H7 (cell line): ENCODE measurements around the gene APRT. TPM values are rescaled to one million over a fixed set of nuclear protein-coding genes. Genes with fewer than 3 reads are reported as not detected.

Source experiments
- DNase-seq: peaks from one replicate; pipeline ENCODE4 v3.0.0; 2012
- H3K27me3 ChIP-seq: 2 replicates; pipeline ENCODE4 v1.6.0; 2011; ENCODE audit warnings: mild to moderate bottlenecking, low read length; ENCODE audit not compliant: control insufficient read depth, insufficient read depth
- H3K36me3 ChIP-seq: replicated peaks from 2 replicates; pipeline ENCODE4 v1.5.1; 2011; ENCODE audit warnings: low read length; ENCODE audit not compliant: control insufficient read depth, insufficient read depth
- H3K4me3 ChIP-seq: 2 replicates; pipeline ENCODE4 v1.5.1; 2011; ENCODE audit warnings: low read depth, mild to moderate bottlenecking, control low read depth, low read length, moderate library complexity; ENCODE audit not compliant: insufficient read depth
- total RNA-seq: library from RNA; depleted of rRNA; stranded (reverse); fragments of >200 nt; shearing (Covaris generic); gene quantifications from 2 replicates; pipeline ENCODE4 v1.2.3, GENCODE V29; 2014

Gene APRT
- total RNA-seq, 1 experiment from 2014 or later: 633 TPM

DNA sequence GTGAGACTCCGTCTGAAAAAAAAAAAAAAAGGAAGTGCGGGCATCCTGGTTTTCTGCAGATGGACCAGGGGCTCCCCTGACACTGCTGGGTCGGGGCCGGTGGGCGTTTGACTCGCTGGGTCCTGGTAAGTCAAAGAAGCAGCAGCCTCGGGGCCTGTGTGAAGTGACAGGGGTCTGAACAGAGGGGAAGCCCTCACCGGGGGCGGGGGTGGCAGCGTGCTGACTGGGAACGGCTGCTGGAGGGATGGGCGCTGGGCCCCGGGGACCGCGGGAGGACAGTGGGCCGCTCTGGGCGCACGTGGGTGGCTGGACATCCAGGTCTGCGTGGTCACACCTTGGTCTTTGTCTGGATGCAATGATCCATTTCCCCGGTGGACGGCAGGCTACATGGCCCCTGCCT is 36.8 kb upstream of the APRT start:
- Histone ChIP-seq H3K4me3 (no peak overlapping the region), H3K27me3 (no peaks in the 10 kb centered on the region), H3K36me3 (no peaks in the 10 kb centered on the region)
- no peak for DNase-seq

DNA sequence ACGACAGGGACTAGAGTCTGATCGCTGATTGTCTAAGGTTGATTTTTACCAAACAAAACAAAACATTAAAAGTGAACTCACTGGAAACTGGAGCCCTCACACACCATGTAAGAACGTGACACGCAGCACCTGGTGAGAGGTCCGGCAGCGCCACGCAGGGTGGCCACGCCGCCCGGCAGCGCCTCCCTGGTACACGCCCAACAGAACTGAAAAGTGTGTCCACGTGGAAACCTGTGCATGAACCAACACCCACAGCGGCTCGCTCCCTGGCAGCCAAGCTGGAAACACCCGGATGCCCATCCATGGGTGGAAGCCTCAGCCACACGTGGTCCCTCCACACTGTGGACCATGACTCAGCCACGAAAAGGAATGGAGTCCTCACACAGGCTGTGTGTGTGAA is 35.9 kb upstream of the APRT start:
- Histone ChIP-seq H3K36me3 (no peaks in the 10 kb centered on the region), H3K4me3 (no peak overlapping the region), H3K27me3 (no peaks in the 10 kb centered on the region)
- DNase-seq: no peak

- H3K4me3 ChIP-seq: no peak overlapping the region
- DNase-seq: no peak
- no peaks in the 10 kb centered on the region for H3K36me3 ChIP-seq
Measured at GRCh38 chr16:88846088-88846487, 34.4 kb upstream of the APRT start.

GRCh38 chr16:88844419-88845036 is 32.8 kb upstream of the APRT start:
- Histone ChIP-seq H3K36me3 (no peaks in the 10 kb centered on the region; the same call in 1 of the 2 replicates), H3K27me3 (no peaks in the 10 kb centered on the region), H3K4me3 (no peak overlapping the region)
- DNase-seq: peak; percentile 84

More at GRCh38 chr16:88846088-88846487, 34.4 kb upstream of the APRT start:
- H3K27me3 ChIP-seq: no peaks in the 10 kb centered on the region

- Histone ChIP-seq H3K27me3 (no peaks in the 10 kb centered on the region), H3K36me3 (no peaks in the 10 kb centered on the region; the same call in 1 of the 2 replicates), H3K4me3 (no peak overlapping the region)
- DNase-seq: no peak
Measured at GRCh38 chr16:88843256-88843655, 31.5 kb upstream of the APRT start.

- Histone ChIP-seq H3K27me3 (no peaks in the 10 kb centered on the region), H3K4me3 (no peak overlapping the region)
Measured at GRCh38 chr16:88842806-88843205, 31.1 kb upstream of the APRT start.

DNA sequence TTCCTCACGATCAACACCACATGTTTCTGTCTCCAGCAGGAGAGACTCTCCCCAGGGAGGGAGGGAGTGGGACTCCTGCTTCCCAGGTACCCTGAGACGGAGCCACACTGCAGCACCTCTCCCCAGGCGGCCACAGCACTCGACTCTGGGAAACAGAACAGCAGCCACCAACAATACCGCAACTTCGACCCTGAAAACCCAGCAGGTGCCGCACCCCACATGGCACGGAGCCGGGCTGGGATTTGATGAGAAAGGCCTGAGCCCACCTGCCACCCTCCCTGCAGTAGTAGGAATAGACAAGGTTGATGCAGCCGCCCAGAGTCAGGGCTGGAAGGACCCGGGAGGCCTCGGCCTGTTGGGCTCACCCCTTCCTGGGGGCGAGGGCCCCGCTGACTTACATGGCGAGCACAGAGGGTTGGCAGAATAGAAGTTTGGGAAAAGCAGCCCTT is 30.6 kb upstream of the APRT start:
- Histone ChIP-seq H3K36me3 (no peaks in the 10 kb centered on the region; the same call in 1 of the 2 replicates), H3K4me3 (no peak overlapping the region), H3K27me3 (no peaks in the 10 kb centered on the region)
- DNase-seq: no peak

More at GRCh38 chr16:88842806-88843205, 31.1 kb upstream of the APRT start:
- DNase-seq: no peak
- H3K36me3 ChIP-seq: no peaks in the 10 kb centered on the region; the same call in 1 of the 2 replicates

GRCh38 chr16:88841521-88842307 is 30.0 kb upstream of the APRT start:
- H3K27me3 ChIP-seq: no peaks in the 10 kb centered on the region
- DNase-seq: no peak
- H3K36me3 ChIP-seq: no peaks in the 10 kb centered on the region; the same call in 1 of the 2 replicates
- H3K4me3 ChIP-seq: no peak overlapping the region

- no peaks in the 10 kb centered on the region for H3K27me3 ChIP-seq
- no peak overlapping the region for H3K4me3 ChIP-seq
- H3K36me3 ChIP-seq: no peaks in the 10 kb centered on the region; the same call in 1 of the 2 replicates
- no peak for DNase-seq
Measured at GRCh38 chr16:88840600-88841215, 29.0 kb upstream of the APRT start.

DNA sequence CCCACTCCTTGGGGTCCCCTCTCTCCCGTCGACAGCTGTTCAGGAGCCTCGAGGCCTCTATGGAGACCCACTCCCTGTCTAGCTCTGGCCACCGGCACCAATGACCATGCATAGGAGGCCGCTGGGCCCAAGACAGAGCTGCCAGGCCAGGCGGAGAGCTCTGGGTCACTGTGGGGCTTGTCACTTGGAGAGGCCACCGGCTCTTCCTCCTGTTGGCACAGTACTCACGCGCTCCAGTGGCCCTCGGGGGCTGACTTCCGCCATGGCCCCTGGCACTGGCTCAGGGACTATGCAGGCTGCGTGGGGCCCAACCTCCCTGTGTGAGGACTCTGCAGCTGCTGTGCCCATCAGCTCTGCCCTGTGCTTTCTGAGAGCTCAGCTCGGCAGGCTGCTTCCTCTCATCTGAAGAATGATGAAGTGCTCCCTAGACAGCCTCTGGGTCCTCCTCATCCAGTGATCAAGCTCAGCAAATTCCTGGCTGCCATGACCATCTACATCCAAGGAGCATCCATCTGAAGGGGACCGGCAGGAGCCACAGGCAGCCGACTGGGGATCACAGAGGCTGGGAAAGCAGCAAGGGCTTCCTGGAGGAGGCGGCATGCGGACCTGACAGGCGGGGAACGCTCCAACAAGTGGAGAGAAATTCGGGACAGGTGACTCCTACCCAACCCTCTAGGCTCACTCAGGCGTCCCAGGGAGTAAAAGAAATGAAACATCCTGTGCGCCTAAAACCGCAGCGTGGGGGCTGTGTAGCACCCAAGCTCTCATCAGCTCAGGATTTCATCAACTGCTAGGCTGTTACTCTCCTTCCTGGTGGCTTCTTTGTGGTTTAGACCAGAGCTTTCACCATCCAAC is 28.2 kb upstream of the APRT start:
- H3K27me3 ChIP-seq: no peaks in the 10 kb centered on the region
- H3K36me3 ChIP-seq: no peaks in the 10 kb centered on the region; the same call in 1 of the 2 replicates
- no peak overlapping the region for H3K4me3 ChIP-seq
- no peak for DNase-seq

GRCh38 chr16:88839026-88839529 is 27.4 kb upstream of the APRT start:
- H3K4me3 ChIP-seq: no peak overlapping the region
- H3K36me3 ChIP-seq: no peaks in the 10 kb centered on the region; the same call in 1 of the 2 replicates
- DNase-seq: no peak
- no peaks in the 10 kb centered on the region for H3K27me3 ChIP-seq

DNA sequence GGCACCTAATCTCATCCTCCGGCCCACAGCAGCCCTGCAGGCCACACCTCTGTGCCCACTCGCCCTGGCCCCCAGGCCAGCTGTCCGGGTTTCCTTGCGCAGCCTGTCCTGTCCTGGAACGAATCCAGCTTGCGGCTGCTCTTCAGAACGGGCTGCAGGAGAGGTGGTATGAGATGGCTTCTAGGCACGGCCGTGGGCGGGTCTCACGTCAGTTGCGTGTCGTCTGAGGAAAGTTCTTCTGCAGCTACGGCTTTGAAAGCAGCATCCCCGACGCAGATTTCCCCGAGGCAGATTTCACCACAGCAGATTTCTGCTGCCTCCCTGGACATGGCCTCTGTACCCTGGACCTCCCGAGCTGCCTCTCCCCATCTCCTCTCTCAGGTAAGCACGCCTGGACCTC is 26.8 kb upstream of the APRT start:
- no peaks in the 10 kb centered on the region for H3K27me3 ChIP-seq
- H3K4me3 ChIP-seq: no peak overlapping the region
- no peak for DNase-seq
- no peaks in the 10 kb centered on the region; the same call in 1 of the 2 replicates for H3K36me3 ChIP-seq

DNA sequence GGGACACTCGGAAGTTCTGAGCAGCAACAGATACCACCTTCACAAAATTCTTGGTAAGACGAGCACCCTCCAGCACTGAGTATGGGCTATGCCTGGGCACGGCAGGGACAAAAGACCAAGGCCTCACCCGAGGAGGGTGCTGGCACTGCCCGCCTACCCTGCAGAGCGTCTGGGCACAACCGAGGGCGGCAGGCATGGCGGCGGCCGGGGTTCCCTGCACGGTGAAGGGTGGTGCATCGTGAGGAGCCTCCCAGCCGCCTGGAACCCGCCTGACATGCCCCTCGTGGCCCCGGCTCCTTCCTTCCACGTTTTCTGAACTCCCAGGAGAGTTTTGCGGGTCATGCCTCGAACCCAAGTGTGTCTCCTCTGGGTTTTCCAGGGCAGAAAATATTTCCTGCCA is 26.1 kb upstream of the APRT start:
- Histone ChIP-seq H3K36me3 (no peaks in the 10 kb centered on the region; the same call in 1 of the 2 replicates), H3K4me3 (no peak overlapping the region), H3K27me3 (no peaks in the 10 kb centered on the region)
- no peak for DNase-seq

DNA sequence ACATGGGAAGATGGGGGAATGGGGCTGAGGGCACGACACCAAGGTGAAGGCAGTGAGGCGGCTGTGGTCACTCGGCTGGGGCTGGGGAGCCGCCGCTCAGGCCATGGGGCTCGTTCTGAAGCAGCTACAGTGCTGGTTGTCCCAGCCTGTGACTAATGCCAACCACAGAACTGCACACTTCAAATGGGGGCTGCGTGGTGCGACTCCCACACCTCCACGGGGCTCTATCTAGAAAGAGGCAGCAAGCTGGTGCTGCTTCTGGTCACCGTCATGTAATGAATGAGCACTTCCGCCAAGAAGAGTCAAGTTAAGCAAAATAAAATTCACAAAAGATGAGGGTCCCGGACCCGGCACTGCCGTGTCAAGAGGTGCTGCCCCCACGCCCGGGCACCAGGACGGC is 25.1 kb upstream of the APRT start:
- H3K27me3 ChIP-seq: no peaks in the 10 kb centered on the region
- no peaks in the 10 kb centered on the region; the same call in 1 of the 2 replicates for H3K36me3 ChIP-seq
- no peak overlapping the region for H3K4me3 ChIP-seq
- no peak for DNase-seq
